Fibroblast of pulmonary artery (primary cell): ENCODE data around the gene CAPN12.

Experiments used
- DNase-seq: peaks from one replicate; pipeline ENCODE4 v3.0.0-alpha.2; 2010; ENCODE audit warnings: low read depth
- H3K4me3 ChIP-seq: replicated peaks from 2 replicates; pipeline ENCODE4 v1.5.1; 2011; ENCODE audit warnings: low read depth, mild to moderate bottlenecking, control low read depth, low read length, moderate library complexity
- TF ChIP-seq, protein P1 (sequence below): IDR thresholded peaks from 2 replicates; pipeline ENCODE4 v1.5.1; 2011; ENCODE audit warnings: mild to moderate bottlenecking, control low read depth, low read length, inconsistent platforms; ENCODE audit errors: missing control alignments

Gene CAPN12

DNA sequence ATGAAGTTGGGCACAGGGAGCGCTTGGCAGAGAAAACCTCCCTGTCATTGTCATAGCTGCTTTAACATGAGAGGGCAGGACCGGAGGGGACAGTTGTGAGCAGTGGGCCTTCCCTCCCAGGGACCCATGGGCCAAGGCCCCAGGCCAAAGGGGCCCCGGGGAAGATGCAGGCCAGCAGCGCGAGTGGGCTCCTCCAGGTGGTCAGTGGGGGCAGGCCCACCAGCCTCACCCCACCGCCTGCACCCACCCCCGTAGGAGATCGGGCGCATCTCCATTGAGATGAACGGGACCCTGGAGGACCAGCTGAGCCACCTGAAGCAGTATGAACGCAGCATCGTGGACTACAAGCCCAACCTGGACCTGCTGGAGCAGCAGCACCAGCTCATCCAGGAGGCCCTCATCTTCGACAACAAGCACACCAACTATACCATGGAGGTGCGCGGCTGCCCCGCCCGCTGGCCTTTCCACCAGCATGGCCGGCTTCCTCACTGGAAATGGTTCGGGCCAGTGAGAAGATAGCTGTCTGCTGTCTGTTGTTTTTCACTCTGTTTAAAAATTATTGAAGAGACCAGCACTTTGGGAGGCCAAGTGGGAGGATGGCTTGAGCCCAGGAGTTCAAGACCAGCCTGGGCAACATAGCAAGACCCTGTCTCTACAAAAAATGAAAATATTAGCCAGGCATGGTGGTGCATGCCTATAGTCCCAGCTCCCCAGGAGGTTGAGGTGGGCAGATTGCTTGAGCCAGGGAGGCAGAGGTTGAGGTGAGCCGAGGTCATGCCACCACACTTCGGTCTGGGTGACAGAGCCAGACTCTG, 18.6 kb downstream of the CAPN12 start:
- DNase-seq: no peak
- H3K4me3 ChIP-seq: no peak overlapping the region
- TF ChIP-seq, protein P1, sequence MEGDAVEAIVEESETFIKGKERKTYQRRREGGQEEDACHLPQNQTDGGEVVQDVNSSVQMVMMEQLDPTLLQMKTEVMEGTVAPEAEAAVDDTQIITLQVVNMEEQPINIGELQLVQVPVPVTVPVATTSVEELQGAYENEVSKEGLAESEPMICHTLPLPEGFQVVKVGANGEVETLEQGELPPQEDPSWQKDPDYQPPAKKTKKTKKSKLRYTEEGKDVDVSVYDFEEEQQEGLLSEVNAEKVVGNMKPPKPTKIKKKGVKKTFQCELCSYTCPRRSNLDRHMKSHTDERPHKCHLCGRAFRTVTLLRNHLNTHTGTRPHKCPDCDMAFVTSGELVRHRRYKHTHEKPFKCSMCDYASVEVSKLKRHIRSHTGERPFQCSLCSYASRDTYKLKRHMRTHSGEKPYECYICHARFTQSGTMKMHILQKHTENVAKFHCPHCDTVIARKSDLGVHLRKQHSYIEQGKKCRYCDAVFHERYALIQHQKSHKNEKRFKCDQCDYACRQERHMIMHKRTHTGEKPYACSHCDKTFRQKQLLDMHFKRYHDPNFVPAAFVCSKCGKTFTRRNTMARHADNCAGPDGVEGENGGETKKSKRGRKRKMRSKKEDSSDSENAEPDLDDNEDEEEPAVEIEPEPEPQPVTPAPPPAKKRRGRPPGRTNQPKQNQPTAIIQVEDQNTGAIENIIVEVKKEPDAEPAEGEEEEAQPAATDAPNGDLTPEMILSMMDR: no peak

- TF ChIP-seq, protein P1: no peak
- H3K4me3 ChIP-seq: no peak overlapping the region
- DNase-seq: no peak
These were observed 20.1 kb downstream of the CAPN12 start for GRCh38 chr19:38723990-38724854.

DNA sequence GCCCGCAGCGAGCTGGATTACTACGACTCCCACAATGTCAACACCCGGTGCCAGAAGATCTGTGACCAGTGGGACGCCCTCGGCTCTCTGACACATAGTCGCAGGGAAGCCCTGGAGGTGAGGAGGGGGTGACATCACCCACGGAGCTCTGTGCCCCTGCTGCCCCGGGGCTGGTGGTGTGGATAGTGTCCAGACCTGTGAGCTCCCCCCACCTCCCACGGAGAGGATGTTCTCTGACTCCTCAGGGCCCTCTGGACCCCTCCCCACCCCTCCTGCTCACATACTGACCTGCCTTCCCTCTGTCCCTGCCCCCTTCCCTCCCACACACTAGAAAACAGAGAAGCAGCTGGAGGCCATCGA, 20.7 kb downstream of the CAPN12 start:
- DNase-seq: no peak
- H3K4me3 ChIP-seq: no peak overlapping the region
- TF ChIP-seq, protein P1: no peak

- DNase-seq: no peak
- TF ChIP-seq, protein P1: no peak
- no peak overlapping the region for H3K4me3 ChIP-seq
These were observed 21.2 kb downstream of the CAPN12 start for GRCh38 chr19:38722947-38723605.

DNA sequence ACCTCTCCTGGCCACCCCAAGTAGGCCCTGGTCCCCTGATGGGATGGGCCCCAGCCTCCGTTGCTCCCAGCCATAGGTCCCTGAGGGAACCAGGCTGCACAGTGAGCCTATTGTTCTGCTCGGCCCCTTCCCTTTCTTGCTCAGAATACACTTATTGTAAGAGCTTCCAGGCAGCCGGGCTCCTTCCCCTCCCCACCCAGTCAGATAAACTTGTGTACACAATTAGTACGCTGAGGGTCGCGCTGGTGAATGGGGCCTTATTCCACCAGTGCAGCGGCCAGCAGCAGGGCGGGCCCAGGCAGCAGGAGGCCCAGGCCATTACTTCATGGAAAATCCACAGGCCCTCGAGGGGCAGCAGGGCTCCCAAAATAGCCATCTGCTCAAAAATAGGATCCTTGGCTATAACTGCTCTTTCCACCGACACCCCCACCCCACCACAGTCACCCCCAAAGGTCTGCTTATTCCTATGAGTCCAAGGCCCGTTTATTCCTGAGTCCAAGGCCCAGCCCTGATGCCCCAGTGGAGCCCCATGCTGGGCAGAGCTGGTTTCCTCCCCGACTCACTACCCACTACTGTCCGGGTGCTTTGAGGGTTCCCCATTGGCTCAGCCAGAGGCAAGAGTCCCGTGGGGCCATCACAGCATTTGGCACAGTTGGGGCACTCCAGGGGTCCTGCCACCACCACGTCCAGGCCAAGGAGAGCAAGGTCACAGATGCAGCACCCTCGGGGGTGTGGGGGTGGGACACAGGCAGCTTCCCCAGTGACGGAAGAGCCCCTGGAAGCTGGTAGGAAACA, 22.1 kb downstream of the CAPN12 start:
- DNase-seq: no peak
- TF ChIP-seq, protein P1: no peak
- no peak overlapping the region for H3K4me3 ChIP-seq

DNA sequence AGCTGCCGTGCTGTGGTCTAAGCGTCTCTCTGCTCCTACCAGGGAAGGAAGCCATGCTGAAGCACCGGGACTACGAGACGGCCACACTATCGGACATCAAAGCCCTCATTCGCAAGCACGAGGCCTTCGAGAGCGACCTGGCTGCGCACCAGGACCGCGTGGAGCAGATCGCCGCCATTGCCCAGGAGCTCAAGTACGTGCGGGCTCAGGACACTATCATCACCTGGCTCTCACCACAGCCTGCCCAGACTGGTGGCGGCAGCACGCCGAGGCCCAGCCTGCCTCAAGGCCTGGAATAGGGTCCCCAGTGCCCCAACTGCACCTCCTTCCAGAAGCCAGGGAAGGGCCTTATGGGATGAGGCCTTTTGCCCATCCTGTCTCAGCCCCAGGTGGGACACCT, 22.8 kb downstream of the CAPN12 start:
- H3K4me3 ChIP-seq: no peak overlapping the region
- DNase-seq: no peak
- TF ChIP-seq, protein P1: no peak
